Activated CD4-positive, alpha-beta T cell treated with anti-CD3 and anti-CD28 coated beads for 24 hours (primary cell): Measurements from ENCODE around the gene PBOV1.
"Not testable (repeated sequence)": the region's sequence is repeated elsewhere in the genome, so short reads cannot be mapped to it uniquely, and the experiment has no call there.

Experiments used
- DNase-seq, 2 donors: peaks; one replicate each; pipeline ENCODE4 v3.0.0-alpha.2; 2020; ENCODE audit warnings: low read depth in 2 of 2

The PBOV1 gene

DNA sequence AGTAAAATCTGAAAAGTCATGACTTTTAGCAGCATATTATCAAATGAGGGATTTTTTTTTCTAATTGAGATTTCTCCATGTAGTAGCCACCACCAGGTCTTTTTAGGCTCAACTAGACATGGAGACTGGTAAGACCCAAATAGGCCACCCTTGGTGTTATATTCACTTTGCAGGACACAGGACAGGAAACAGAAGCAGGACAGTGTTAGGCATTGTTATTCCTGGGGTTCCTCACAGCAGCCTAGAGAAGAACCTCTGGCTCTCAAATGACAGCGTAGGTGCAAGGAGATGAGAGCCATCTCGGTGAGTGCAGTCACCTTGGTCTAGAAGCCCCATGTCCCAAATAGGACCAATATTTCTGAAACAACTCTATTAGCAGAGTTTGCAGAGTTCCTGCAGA, 19.2 kb upstream of the PBOV1 start:
- no peak for DNase-seq

DNA sequence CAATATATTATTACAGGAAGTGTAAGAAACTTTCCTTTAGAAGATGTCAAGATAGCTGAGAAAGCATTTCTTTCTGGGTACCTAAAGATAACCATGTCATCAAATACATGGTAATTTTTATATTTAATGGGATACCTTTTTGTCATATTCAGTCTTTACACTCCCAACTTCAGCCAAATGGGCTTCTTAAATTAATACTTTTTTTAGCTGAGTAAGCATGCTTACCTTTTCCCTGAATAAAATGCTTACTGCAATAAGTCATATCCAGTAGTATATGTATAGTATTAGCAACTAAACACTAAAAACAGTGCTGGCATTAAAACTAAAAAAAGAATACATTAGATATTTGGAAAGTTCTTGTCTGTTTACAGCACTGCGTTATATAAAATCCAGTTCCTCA, 17.4 kb upstream of the PBOV1 start:
- no peak for DNase-seq

DNA sequence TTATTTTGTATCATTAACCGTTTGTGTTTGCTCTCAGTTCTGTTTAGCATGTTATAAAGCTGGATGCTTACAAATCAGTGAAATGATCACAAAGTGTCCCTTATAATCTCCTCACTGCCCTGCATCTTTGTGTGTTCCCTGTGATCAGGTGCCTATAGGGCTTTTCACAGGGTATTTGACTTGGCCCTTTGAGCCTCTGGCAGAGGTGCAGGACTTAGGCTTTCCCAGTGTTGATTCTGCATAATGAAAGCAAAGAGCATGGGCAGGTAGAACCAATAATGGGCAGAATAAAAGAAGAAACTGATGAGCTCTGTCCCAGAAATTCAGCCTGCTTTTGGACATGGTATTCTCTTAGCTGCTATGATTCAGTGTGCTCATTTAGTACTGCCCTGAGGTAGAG, 16.9 kb upstream of the PBOV1 start:
- DNase-seq = no peak

DNA sequence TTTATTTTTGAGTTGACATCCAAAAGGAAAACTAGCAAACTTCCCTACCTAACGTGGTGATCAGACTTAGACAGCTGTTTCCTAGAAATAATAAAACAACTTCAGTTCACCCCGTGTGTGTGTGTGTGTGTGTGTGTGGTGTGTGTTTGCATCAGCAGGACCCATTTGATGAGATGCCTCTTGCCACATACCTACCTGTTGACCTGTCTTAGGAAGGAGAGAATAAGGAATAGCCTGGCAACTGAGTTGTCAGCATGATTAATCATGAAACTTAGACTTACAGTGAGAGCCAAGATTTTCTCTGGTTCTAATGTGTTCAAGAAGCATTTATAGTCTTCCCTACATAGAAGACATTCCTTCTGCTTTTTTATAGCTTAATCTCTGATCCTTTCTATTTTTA, 16.1 kb upstream of the PBOV1 start:
- DNase-seq = no peak

DNA sequence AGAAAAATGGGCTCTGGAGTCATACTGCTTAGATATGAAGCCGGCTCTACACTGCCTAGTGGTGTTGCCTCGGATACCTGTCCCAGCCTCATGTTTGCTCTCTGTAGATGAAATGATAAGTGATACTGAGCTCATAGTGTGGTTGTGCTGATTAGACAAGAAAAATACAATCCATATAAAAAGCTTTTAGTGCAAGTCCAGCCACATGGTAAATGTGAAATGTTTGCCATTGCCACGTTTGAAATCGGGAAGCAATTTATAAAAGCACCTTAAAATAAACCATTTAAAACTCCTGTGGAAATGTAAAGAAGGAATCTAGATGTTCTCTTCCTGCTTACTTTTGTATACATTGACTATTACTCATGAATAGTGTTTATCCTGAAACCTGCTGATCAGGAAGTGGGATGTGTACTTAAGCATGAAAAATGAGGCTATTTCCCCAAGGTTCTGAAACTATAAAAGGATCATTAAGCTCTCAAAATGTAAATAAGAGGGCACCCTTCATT, 13.1 kb upstream of the PBOV1 start:
- DNase-seq = no peak

DNA sequence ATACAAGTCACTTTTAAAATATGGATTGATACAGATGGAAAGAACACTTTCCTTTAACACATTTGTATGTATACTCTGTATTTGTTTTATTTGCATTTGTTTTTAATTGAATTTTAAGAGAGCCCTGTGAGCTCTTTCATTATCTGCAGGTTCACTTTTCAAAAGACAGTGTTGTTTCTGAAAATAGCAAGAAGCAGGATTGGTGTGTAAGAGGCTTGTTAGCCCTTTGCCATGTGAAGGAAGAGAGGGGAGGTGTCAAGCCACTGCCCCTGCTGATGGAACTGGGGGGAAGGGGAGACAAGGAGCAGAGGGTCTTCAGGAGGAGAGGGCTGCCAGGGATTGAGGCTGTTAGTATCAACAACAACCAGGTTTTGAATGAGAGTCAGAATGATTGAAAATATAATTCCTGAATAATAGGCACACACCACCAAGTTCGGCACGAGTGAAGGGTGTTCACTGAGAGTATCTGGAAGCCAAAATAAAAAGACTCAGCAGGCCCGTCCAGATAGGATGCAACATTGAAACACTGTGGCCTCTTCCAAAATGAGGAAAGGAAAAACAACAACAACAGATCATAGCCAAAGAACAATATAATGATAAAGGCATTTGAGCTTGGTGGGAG, 12.6 kb upstream of the PBOV1 start:
- no peak for DNase-seq

DNA sequence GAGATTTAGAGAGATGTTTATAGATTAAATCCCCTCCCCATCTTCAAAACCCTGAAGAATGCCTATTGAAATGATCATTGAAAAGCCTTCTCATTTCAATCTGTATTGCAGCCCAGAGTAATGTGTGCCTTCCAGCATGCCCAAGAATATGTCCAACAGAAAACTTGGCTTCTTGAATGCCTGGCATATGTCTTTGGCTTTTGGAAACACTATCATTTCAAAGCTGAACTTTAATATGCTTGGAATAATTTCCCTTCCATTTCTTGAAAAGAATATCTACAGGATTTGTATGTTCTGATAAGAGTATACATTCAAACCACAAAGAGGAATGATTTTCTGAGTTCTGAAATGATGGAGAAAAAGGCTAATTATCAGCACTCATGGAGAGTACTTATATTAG, 11.9 kb upstream of the PBOV1 start:
- no peak for DNase-seq

DNA sequence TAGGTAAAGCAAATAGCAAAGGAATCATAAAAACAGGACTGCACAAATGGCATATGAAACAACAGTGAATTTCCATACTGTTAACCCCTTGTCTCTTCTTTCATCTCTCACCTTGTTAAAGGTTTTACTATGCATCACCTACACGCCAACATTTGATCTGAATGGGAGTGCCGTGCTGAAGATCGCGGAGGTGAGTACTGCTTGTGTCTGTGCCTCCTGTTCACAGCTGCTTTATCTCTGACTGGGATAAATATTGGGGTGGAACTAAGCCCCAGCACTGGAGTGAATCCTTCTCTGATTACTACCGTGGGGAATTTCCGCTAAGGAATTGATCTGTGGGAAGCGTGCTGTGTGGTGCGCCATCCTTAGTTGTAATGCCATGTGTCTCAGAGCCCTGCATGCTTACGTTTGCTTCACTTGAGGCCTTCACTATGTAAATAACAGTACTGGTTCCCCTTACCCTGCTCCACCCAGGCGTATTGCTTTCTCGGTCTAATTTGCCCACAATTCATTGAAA, 11.4 kb upstream of the PBOV1 start:
- no peak for DNase-seq

DNA sequence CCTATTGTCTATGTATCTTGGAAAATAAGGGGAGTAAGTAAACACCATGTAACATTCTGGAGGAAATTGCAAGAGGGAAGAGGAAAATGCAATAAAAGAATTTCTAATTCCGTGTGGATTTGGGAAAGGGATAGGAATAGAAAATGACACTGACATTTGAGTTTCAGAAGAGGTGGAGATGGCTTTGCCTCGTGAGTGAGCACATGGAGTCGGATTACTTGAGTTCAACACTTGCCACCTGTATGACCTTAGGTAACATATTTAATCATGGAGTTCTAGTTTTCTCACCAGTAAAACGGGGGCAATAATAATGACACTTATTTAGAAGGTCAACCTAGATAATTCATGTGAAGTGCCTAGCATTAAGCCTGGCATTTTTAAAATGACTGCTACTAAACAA, 10.8 kb upstream of the PBOV1 start:
- no peak for DNase-seq

DNA sequence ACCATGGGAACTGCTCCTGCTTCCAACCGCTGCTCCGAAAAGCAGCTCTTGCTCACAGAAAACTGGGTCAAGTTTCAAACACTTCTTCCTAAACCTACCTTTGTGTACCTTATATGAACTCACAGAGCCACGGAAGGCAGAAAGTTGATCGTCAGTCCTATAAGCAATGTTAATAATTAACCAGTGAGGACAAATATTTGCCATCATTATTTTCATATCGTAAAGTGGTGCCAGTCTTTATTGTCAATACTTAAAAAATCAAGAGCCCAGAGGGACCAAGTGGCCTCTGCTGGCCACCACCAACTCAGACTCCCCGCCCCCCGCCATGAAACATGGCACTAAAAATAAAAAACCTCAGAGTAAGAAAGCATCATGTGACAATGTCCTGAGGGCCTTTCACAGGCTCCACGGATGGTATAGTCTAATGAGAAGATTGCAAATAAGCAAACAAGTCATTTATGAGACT, 9.1 kb upstream of the PBOV1 start:
- no peak for DNase-seq

DNA sequence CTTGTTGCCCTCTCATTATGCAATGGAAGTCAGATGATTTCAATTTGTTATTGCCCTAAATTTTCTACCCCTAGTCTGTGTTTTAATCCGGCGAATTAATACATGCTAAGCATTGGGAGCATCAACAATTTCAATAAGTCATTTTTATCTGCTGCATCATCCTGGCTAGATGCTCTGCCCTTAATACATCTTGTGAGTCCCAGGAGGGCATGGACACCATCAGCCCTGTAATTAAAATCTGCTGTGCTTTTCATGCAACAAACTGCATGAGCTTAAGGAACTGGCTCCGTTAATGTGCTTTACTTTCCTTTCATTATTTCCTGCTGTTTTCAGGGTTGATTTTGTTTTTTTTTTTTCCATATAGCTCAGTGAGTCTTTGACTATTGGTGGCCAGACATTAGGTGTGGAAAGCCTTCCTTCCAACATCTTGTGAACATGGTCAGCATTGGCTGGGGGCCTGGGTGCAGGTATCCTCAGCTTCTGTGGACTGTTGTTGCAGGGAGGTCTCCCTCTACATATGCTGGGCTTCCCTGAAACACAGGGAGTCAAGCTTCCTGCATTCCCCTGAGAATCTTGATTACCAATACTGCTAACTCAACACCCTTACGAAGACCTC, 8.5 kb upstream of the PBOV1 start:
- no peak for DNase-seq

DNA sequence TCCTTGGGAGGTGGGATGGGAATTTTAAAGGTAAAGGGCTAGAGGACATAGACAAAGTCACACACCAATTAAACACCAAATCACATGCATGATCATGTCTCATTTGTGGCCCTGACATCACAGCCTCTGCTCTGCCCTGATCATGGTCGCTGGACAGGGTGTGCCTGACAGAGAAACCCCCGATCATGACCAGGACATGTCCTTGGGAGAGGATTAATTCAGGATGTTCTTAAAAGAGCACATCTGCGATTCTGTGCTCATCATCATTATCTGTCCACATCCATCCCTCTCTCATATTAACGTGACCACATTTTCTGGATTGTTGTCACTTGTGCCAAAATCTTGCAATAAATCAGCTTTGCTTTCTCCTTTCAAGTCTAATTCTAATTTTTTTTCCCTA, 7.7 kb upstream of the PBOV1 start:
- no peak for DNase-seq

DNA sequence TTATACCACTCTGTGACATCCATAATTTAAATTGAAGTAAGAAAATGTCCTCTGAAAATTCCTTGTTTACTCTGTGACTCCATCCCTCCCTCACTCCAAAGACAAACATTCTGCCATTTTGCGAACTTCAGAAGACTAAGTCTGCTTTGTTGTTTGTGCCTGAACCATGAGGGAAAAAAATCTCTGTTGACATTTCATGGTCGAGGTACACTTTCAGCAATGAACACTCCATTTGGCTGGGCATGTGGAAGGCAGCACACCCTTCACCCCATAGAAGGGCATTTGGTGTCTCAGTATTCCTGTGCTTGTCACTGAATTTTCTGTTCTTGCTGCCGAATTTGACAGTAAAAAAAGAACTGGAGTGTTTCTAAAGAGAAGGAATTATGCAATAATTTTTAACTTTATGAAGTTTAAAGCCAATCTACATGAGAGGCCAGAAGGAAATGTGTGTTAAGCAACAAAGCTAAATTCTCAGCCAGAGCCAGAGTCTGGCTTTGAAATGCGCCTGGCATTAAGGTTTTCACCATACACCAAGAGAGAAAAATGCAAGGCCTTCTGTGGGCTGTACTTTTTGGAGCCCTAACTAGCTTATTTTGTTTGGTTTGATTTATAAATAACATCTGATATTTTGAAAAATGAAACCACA, 4.7 kb upstream of the PBOV1 start:
- no peak for DNase-seq

DNA sequence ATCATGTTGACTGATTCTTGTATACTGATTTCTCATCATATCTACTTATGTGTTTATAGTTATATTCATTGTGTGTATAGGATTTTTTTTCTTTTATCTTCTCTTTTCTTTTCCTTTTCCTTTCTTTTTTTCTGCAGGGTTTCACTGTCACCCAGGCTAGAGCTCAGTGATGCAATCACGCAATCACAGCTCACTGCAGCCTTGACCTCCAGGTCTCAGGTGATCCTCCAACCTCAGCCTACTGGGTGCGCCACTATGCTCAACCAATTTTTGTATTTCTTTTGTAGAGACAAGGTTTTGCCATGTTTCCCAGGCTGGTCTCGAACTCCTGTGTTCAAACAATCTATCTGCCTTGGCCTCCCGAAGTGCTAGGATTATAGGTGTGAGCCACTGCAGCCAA, 1.6 kb upstream of the PBOV1 start:
- no peak for DNase-seq

DNA sequence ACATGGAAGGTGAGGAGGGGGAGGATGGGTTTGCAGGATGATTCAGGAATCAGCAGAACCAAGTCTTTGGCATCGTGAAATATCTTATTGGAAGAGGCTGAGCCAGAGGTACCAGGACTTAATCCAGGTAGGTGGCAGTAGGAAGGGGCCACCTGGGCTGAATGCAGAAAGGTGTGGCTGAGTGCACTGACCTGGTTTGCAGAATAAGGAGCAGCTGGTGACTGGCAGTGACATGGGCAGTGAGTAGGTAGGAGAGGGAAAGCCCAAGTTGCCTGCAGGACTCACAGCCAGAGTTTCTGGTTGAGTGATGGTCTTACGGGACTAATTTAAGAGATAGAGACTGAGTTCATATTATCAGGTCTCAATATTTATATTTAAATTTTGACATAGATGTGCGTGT, 1.1 kb upstream of the PBOV1 start:
- DNase-seq = no peak

DNA sequence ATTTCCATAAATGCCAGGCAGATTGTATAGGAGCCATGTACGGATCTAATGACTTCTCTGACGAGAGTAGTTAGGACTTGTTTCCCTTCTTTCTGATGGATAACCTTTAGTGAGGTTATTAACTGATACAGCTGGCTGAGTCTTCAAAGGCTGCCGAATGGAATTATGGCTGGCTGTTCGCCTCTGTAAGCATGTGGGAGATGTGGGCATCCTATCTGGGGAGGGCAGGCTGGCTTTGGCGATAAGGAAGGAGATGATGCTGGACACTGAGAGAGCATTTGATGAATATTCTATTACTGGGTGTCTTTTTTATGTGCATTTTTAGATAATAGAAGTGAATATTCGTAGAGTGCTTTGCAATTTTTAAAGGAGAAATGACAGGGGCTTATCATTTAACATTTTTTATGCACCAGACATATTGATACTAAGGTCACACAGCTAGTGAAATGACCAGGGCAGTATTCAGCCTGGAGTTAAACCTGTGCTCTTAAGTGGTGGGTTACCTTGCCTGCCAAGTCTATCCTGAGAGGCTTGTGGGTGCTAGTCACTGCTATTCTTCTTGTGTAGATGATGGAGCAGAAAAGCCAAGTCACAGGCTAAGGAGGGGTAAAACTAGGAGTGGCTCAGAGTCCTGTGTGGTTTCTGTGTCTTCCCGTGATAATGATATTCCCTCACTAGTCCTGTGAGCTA, 3.1 kb downstream of the PBOV1 start:
- no peak for DNase-seq

DNA sequence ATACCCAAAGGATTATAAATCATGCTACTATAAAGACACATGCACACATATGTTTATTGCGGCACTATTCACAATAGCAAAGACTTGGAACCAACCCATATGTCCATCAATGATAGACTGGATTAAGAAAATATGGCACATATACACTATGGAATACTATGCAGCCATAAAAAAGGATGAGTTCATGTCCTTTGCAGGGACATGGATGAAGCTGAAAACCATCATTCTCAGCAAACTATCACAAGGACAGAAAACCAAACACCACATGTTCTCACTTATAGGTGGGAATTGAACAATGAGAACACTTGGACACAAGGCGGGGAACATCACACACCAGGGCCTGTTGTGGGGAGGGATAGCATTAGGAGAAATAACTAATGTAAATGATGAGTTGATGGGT, 5.8 kb downstream of the PBOV1 start:
- DNase-seq = not testable (repeated sequence)

DNA sequence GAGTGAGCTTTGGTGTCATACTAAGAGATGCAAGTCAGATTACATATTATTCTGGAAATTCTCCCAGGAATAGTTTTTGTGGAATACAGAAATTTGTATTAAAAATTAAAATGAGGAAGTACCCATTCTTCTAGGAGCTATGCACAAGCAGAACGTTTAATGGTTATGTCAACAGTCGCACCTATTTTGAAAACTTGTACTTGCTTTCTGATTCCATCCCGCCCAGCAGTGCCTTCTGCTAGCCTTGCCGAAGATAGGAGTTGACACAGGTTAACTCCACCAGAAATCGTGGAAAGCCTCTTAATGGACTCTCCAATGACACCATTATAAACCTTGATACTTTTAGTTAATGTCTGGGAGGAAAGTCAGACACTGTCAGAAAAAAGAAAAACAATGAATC, 6.7 kb downstream of the PBOV1 start:
- no peak for DNase-seq

DNA sequence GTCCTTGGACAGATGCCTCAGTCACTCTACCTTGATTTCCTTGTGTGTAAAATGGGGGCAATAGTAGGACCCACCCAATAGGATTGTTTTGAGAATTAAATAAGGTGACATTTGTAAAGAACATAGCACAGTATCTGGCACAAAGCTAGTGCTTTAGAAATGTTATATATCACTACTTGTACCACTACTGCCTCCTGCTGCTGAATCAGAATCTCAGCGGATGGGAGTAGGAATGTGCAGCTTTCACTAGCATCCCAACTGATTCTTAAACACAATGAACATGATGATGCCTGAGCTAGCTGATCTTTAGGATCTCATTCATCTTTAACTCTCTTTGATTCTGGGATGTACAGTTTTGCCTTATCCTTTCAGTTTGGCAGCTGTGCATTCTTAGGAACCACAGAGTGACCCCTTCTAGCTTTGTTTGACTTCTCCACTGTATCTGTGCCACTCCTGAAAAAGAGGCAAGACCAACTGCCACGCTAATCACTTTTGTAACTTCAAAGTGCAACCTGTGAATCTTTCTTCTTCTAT, 7.2 kb downstream of the PBOV1 start:
- DNase-seq = no peak

DNA sequence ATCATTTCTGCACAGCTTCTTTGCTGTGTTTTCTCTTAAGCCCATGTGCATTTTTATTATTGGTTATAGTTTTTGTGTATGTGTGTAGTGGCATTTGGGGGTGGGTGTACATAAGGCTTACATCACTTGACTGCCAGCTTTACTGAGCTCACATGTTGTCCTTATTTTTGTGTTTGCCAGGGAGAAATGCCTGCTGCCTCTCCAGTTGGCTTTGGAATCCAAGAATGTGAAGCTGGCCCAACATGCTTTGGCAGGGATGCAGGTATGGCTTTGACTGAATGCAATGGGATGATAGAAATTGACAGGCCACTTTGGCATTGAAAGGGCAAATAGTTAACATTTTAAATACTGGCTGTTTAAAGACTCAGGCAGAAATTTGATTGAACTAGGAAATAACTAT, 11.4 kb downstream of the PBOV1 start:
- no peak for DNase-seq

DNA sequence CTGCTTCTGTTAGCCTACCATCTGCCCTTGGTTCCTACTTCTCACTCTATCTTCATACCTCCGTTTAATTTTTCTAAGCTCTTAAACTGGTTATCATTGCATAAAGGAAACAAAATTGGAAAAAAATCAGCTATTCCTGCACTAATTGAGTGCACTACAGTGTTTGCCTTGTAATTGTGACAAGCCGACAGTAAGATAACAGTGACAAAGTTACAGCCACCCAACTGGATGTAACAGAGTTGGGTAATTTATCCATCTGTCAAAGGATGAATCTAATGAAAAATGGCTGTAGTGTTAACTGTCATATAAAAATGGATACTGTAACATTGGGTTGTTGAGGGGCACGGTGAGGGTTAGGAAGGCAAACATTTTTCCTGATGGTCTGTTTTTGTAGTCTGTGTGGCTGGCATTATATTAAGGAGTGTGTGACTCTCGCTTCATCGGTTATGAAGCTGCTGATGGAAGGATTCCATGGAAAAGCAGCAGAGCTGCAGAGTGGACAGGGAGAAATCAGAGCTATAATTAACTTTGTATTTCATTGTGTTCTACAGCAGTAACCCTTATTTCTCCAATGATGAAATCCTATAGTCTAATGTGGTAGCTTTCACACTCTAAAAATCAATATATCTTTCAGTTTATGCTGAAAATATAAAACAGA, 12.7 kb downstream of the PBOV1 start:
- DNase-seq = no peak
